Mesendoderm (in vitro differentiated cells): Measurements from ENCODE around the gene PPP2R5E.

ENCODE experiments used
- DNase-seq: peaks from one replicate; pipeline ENCODE4 v3.0.0; 2013
- H2AK5ac ChIP-seq: 2 replicates; pipeline ENCODE4 v1.6.1; 2013; ENCODE audit warnings: low read length, inconsistent platforms
- H2BK120ac ChIP-seq: 2 replicates; pipeline ENCODE4 v1.6.1; 2013; ENCODE audit warnings: low read depth, mild to moderate bottlenecking, low read length, moderate library complexity, mixed read lengths
- H2BK15ac ChIP-seq: replicated peaks from 2 replicates; pipeline ENCODE4 v1.6.1; 2013; ENCODE audit warnings: low read depth, mild to moderate bottlenecking, moderate library complexity
- H2BK5ac ChIP-seq: 2 replicates; pipeline ENCODE4 v1.6.1; 2013; ENCODE audit warnings: low read length, inconsistent platforms
- H3K18ac ChIP-seq: 2 replicates; pipeline ENCODE4 v1.6.1; 2013; ENCODE audit warnings: mild to moderate bottlenecking, low read length, mixed read lengths
- H3K23ac ChIP-seq: one replicate; pipeline ENCODE4 v1.6.1; 2013; ENCODE audit warnings: low read length
- H3K27ac ChIP-seq: 2 replicates; pipeline ENCODE4 v1.5.1; 2013; ENCODE audit warnings: low read depth, mild to moderate bottlenecking, inconsistent platforms, low read length, moderate library complexity
- H3K27me3 ChIP-seq: 2 replicates; pipeline ENCODE4 v1.6.1; 2013; ENCODE audit warnings: low read length, control low read depth, mild to moderate bottlenecking, inconsistent platforms; ENCODE audit not compliant: insufficient read depth, poor library complexity
- H3K36me3 ChIP-seq: 2 replicates; pipeline ENCODE4 v1.6.1; 2013; ENCODE audit warnings: low read length, inconsistent platforms; ENCODE audit not compliant: control insufficient read depth, insufficient read depth
- H3K4ac ChIP-seq: one replicate; pipeline ENCODE4 v1.6.1; 2013; ENCODE audit warnings: low read depth, mild to moderate bottlenecking, low read length, moderate library complexity
- H3K4me1 ChIP-seq: 2 replicates; pipeline ENCODE4 v1.6.1; 2013; ENCODE audit warnings: low read depth, low read length, inconsistent platforms; ENCODE audit not compliant: control insufficient read depth
- H3K4me2 ChIP-seq: 2 replicates; pipeline ENCODE4 v1.6.1; 2013; ENCODE audit warnings: low read length
- H3K4me3 ChIP-seq: 2 replicates; pipeline ENCODE4 v1.5.1; 2013; ENCODE audit warnings: mild to moderate bottlenecking, low read length
- H3K56ac ChIP-seq: one replicate; pipeline ENCODE4 v1.6.1; 2013; ENCODE audit warnings: low read length
- H3K79me1 ChIP-seq: 2 replicates; pipeline ENCODE4 v1.6.1; 2013; ENCODE audit warnings: low read length, inconsistent platforms
- H3K79me2 ChIP-seq: 2 replicates; pipeline ENCODE4 v1.6.1; 2013; ENCODE audit warnings: mild to moderate bottlenecking, low read length; ENCODE audit not compliant: control insufficient read depth, insufficient read depth
- H3K9ac ChIP-seq: 2 replicates; pipeline ENCODE4 v1.6.1; 2013; ENCODE audit warnings: low read length, inconsistent platforms
- H4K5ac ChIP-seq: one replicate; pipeline ENCODE4 v1.6.1; 2013; ENCODE audit warnings: low read length
- H4K8ac ChIP-seq: one replicate; pipeline ENCODE4 v1.6.1; 2013; ENCODE audit warnings: low read depth, mild to moderate bottlenecking, control low read depth, low read length, moderate library complexity
- whole genome bisulfite sequencing: extraction: QIAGEN DNeasy Blood & Tissue Kit; methylation state at CpG from one replicate; pipeline ENCODE4 v1.1.7; 2013; ENCODE audit warnings: low lambda C conversion rate, missing lambda C conversion rate; ENCODE audit not compliant: insufficient coverage; ENCODE audit errors: extremely low coverage; 5-methylcytosine and 5-hydroxymethylcytosine counted together

The PPP2R5E gene

GRCh38 chr14:63565448-63565847 lies 22.3 kb upstream of the PPP2R5E start:
- H3K23ac ChIP-seq, result no peak overlapping the region
- H3K36me3 ChIP-seq, result no peaks in the 10 kb centered on the region
- no peaks in the 10 kb centered on the region for H3K79me1 ChIP-seq
- no peak overlapping the region for H3K4ac ChIP-seq
- H4K5ac ChIP-seq, result no peak overlapping the region
- no peak overlapping the region for H3K4me3 ChIP-seq
- no peak overlapping the region for H3K9ac ChIP-seq
- no peak overlapping the region for H4K8ac ChIP-seq
- no peak overlapping the region for H2BK120ac ChIP-seq
- H2BK15ac ChIP-seq, result no peak overlapping the region
- no peak overlapping the region for H3K56ac ChIP-seq
- no peaks in the 10 kb centered on the region for H3K4me1 ChIP-seq
- H2BK5ac ChIP-seq, result no peak overlapping the region
- peak; percentile 42 for DNase-seq
- no peak overlapping the region for H3K18ac ChIP-seq
- no peaks in the 10 kb centered on the region for H3K79me2 ChIP-seq
- H3K27me3 ChIP-seq, result no peaks in the 10 kb centered on the region
- no peak overlapping the region for H3K4me2 ChIP-seq
- no peak overlapping the region for H2AK5ac ChIP-seq
- H3K27ac ChIP-seq, result no peak overlapping the region
- WGBS, result no CpG with 5 or more reads among the region's 3 CpGs

- Histone ChIP-seq H3K18ac (no peak overlapping the region), H2BK120ac (no peak overlapping the region), H4K5ac (no peak overlapping the region), H4K8ac (no peak overlapping the region), H2BK5ac (no peak overlapping the region), H3K79me2 (no peaks in the 10 kb centered on the region), H3K27me3 (no peaks in the 10 kb centered on the region), H3K79me1 (no peaks in the 10 kb centered on the region), H3K9ac (no peak overlapping the region), H3K36me3 (no peaks in the 10 kb centered on the region), H3K4me3 (no peak overlapping the region), H3K27ac (no peak overlapping the region), H3K23ac (no peak overlapping the region), H3K4me2 (no peak overlapping the region), H2AK5ac (no peak overlapping the region), H3K4ac (no peak overlapping the region), H2BK15ac (no peak overlapping the region), H3K56ac (no peak overlapping the region), H3K4me1 (no peaks in the 10 kb centered on the region)
- DNase-seq, result no peak
- no CpG with 5 or more reads among the region's 1 CpG for WGBS
Observed at GRCh38 chr14:63564318-63564717, 21.1 kb upstream of the PPP2R5E start.

GRCh38 chr14:63563370-63564026 lies 20.3 kb upstream of the PPP2R5E start:
- WGBS, result no CpG with 5 or more reads among the region's 7 CpGs
- Histone ChIP-seq H3K9ac (no peak overlapping the region), H3K4me3 (no peak overlapping the region), H3K23ac (no peak overlapping the region), H3K36me3 (no peaks in the 10 kb centered on the region), H4K8ac (no peak overlapping the region), H3K27ac (no peak overlapping the region), H3K18ac (no peak overlapping the region), H3K56ac (no peak overlapping the region), H3K27me3 (no peaks in the 10 kb centered on the region), H2BK5ac (no peak overlapping the region), H3K79me2 (no peaks in the 10 kb centered on the region), H2BK120ac (no peak overlapping the region), H2BK15ac (no peak overlapping the region), H3K79me1 (no peaks in the 10 kb centered on the region), H4K5ac (no peak overlapping the region), H3K4me2 (no peak overlapping the region), H2AK5ac (no peak overlapping the region), H3K4me1 (no peaks in the 10 kb centered on the region), H3K4ac (no peak overlapping the region)
- DNase-seq, result peak; percentile 79

- no peaks in the 10 kb centered on the region for H3K4me1 ChIP-seq
- no peak overlapping the region for H4K8ac ChIP-seq
- no peaks in the 10 kb centered on the region for H3K36me3 ChIP-seq
- no peaks in the 10 kb centered on the region for H3K79me1 ChIP-seq
- no peak overlapping the region for H3K56ac ChIP-seq
- no peak overlapping the region for H2BK120ac ChIP-seq
- no peak overlapping the region for H3K4me2 ChIP-seq
- H2BK15ac ChIP-seq, result no peak overlapping the region
- H3K9ac ChIP-seq, result no peak overlapping the region
- DNase-seq, result no peak
- H2AK5ac ChIP-seq, result no peak overlapping the region
- H3K4ac ChIP-seq, result no peak overlapping the region
- no peak overlapping the region for H3K18ac ChIP-seq
- no peak overlapping the region for H4K5ac ChIP-seq
- no peak overlapping the region for H3K27ac ChIP-seq
- H3K23ac ChIP-seq, result no peak overlapping the region
- no peak overlapping the region for H3K4me3 ChIP-seq
- H3K27me3 ChIP-seq, result no peaks in the 10 kb centered on the region
- no peaks in the 10 kb centered on the region for H3K79me2 ChIP-seq
- no peak overlapping the region for H2BK5ac ChIP-seq
- WGBS, result no CpG with 5 or more reads among the region's 3 CpGs
Observed at GRCh38 chr14:63562405-63562804, 19.2 kb upstream of the PPP2R5E start.

- Histone ChIP-seq H2BK5ac (no peak overlapping the region), H3K79me2 (no peaks in the 10 kb centered on the region), H3K23ac (no peak overlapping the region), H2AK5ac (no peak overlapping the region), H3K27ac (no peak overlapping the region), H2BK120ac (no peak overlapping the region), H4K8ac (no peak overlapping the region), H3K79me1 (no peaks in the 10 kb centered on the region), H3K4me1 (no peaks in the 10 kb centered on the region), H3K18ac (no peak overlapping the region), H2BK15ac (no peak overlapping the region), H3K27me3 (no peaks in the 10 kb centered on the region), H3K4ac (no peak overlapping the region), H3K9ac (no peak overlapping the region), H3K56ac (no peak overlapping the region), H3K4me2 (no peak overlapping the region), H4K5ac (no peak overlapping the region), H3K36me3 (no peaks in the 10 kb centered on the region), H3K4me3 (no peak overlapping the region)
- DNase-seq, result no peak
- WGBS, result 100% methylated on average over 2 of the region's 7 CpGs
Observed at GRCh38 chr14:63555572-63555971, 12.4 kb upstream of the PPP2R5E start.

- Histone ChIP-seq H2BK120ac (no peak overlapping the region), H3K27ac (no peak overlapping the region), H4K8ac (no peak overlapping the region), H2BK5ac (no peak overlapping the region), H3K18ac (no peak overlapping the region), H3K4ac (no peak overlapping the region), H3K79me2 (no peaks in the 10 kb centered on the region), H3K9ac (no peak overlapping the region), H4K5ac (no peak overlapping the region), H3K4me2 (no peak overlapping the region), H3K27me3 (no peaks in the 10 kb centered on the region), H3K56ac (no peak overlapping the region), H3K4me1 (no peaks in the 10 kb centered on the region), H3K36me3 (no peaks in the 10 kb centered on the region), H2BK15ac (no peak overlapping the region), H3K4me3 (no peak overlapping the region), H2AK5ac (no peak overlapping the region), H3K79me1 (no peaks in the 10 kb centered on the region), H3K23ac (no peak overlapping the region)
- WGBS, result no CpG with 5 or more reads among the region's 3 CpGs
- no peak for DNase-seq
Observed at GRCh38 chr14:63551332-63551731, 8.2 kb upstream of the PPP2R5E start.
